GM19452 (cell line): ENCODE results near the gene CHRNG.

Experiments used
- ATAC-seq: cut with Tn5 transposase; IDR thresholded peaks from one replicate; pipeline ENCODE4 v1.9.1; 2021; ENCODE audit not compliant: unreplicated experiment

CHRNG gene

DNA sequence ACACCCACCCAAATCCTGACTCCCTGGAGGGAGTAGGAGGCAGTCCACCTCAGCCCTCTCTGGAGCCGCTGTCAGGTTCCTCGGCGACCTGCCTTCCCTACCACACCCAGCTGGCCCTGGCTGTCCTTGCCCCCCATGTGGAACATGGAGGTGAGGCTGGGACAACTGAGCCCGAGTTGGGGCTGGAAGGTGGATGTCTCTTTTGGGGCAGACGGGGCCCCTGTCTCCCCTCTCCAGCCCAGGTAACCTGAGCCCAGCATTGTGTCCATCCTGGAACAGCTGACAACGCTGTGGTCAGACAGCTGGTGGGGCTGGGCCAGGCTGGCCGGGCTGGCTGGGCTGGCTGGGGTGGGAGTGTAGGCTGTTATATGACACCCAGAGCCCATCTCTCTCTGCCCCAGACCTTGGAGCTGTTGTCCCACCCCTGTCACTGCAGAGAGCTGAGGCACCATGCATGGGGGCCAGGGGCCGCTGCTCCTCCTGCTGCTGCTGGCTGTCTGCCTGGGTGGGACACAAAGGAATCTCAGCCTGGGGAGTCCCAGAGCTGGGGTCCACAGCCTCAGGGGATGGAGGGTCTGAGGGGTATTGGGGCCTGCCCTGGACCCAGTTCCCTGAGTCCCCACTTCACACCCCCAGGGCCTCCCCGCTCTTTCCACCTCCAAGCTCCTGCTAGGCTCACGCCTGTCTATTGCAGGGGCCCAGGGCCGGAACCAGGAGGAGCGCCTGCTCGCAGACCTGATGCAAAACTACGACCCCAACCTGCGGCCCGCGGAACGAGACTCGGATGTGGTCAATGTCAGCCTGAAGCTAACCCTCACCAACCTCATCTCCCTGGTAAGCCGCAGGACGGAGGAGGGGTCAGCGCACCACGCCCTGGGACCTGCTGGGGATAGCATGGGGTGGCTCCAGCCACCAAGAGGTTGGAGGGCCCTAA, at the start of gene CHRNG:
CHRNG (plus strand) TSS at position 395 of the 934 bp plus-strand sequence; CDS start at position 451, 56 bp downstream.
- no peak for ATAC-seq

DNA sequence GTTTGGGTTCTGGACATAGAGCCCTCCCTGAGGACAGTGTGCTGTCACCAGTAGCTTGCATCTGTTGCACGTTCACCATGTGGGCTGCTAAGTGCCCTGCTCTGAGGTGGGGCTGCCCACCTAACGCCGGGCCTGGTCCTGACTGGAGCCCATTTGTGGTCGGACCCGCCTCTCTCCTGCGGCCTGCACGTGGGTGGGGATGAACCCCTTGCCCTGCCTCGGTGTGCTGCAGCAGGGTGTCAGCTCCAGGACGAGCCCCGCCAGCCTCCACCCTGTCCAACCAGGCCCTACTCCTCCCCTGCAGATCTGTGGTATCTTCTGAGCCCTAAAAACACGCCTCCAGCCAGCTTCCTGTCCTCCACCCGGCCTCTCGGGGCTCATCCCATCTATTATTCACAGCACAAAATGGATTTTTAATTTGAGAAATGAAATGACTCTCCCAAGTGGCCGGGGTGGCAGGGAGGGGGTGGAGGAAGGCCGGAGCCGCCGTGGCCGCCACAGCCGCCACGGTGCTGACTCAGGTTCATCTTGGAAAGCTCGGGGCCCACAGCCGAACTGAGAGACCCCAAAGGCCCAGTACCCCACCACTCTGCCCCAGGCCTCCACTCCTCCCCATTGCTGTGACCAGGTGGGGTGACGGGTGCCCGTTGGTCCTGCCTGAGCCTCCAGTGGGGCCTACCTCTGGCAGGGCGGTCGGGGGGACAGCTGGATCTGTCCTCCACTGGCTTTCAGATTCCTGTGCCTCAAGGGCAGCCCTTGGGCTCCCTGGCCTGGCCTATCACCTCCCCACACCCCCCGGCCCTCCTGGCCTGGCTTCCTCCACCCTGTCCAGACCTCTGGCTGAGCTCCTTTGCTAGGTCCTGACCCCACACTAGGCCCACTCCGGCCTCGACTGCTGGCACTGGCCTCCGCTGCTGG, 49.0 kb upstream of the CHRNG start:
- no peak for ATAC-seq

DNA sequence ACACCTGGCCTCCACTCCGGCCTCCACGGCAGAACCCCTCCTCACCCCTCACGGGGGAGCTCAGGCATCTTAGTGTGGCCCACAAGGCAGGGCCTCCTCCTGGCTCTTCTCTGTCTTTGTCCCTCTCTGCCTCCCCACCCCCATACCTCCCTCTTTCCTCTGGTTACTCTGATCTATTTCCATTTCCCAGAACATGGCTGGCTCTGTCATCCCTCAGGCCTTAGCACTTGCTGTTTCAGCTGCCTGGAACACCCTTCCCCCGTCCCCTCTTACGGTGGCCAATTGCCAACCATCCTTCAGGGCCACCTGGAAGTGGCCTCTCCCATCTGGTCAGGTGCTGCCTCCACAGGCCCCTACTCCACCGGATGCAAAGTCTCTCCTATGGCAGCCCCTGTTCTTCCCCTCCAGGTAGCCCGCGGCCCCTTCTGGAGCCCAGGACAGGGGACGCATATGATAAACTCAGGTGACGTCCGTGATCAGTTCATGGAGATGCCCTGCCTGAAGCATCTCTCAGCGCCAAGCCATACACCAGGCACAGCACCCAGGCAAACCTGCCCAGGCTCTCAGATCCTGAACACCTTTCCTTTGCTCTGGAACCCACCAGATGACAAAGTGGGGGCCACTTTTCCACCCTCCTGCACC, 48.2 kb upstream of the CHRNG start:
- no peak for ATAC-seq

GRCh38 chr2:232492236-232492848, 47.1 kb upstream of the CHRNG start:
- no peak for ATAC-seq

DNA sequence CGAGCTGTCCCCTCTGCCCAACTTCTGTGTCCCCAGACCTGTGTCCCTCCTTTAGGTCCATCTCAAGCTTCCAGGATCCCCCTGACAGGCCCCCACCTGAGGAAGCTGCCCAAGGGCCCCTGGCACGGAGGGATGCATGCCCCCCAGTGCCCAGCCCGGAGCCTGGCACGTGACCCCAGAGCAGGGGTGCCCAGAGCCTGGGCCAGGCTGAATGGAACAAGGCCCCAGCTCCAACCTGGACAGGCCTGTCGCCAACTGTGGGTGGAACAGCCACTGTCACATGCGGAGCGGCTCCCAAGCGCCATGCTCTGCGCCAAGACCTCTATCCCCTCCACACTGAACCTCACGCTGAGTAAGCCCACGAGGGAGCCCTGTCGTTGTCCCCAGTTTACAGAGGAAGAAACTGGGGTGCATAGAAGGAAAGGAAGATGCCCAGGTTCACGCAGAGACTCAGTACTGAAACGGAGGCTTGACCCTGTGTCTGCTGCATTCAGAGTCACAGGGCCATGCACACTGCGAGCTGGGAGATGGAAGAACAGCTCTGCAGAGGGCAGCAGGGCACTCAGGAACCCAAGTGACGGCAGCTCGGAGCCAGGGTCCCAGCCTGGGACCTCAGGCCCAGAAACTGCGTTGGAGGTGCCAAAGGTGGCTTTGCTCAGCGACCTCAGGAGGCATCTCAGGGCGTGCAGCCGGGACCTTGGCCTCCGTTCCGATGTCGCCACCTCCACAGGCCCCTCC, 46.4 kb upstream of the CHRNG start:
- no peak for ATAC-seq

DNA sequence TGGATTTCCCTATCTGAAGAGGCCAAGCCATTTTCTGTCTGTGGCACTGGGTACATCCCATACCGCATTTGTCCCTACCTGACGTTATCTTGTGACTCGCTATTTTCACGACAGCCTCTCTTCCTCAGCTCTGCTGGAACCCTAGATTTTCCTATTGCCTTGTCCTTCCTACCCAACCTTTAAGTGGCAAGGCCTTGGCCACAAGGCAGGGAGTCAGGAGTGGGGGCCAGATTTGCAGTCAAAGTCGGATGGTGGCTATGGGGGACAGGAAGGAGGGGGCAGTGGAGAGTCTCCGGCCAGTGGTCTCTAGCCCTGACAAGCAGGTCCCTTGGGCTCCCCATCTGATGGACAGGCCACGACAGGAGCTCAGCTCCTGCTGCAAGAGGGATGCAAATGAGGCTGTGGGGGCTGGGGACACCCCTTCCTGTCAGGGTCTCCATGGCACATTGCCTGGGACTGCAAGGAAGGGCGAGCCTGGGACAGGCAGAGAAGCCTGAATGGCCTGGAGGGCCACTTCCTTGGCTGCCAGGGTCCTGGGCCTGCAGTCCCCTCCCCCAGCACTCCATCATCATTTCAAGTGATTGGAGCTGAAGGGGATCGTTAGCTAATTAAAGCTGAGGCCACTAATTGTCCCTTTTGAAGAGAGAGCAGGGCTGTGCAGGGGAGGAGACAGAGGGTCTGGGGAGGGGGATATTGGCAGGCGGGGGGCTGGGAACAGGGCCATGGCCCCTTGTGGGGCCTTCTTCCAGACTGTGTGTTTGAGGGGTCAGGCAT, 45.6 kb upstream of the CHRNG start:
- no peak for ATAC-seq

GRCh38 chr2:232494542-232494941, 45.0 kb upstream of the CHRNG start:
- ATAC-seq: no peak

DNA sequence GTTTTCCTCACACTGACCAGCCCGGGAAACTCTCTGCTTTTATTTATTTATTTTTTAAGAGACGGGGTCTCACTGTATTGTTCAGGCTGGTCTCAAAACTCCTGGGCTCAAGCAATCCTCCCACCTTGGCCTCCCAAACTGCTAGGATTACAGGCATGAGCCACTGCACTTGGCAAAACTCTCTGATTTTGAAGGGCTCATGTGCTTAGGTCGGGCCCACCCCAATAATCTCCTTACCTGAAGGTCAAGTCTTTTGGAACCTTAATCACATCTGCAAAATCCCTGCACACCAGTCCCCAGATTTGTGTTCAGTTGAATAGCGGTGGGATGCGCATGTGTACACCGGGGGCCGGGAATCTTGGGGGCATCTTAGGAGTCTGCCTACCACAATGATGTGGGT, 44.2 kb upstream of the CHRNG start:
- no peak for ATAC-seq

GRCh38 chr2:232496501-232497270, 42.8 kb upstream of the CHRNG start:
- no peak for ATAC-seq

DNA sequence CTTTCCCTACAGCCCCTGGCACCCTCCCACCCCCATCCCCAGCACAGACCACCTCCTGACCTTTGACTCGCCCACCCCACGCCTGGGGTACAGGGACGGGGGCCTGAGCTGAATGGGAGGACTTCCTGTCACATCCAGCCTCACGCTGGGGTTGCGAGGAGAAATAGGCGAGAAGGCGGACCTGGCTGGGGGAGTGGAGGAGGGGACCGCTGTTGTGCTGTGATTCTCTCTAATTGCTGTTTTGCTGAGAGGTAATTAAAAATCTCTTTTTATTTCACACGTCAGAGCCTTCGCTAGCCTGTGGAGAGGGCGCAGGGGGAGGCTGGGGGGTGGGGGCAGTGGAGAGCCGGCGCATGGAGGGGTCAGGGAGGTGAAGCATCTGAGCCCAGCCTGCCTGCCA, 42.1 kb upstream of the CHRNG start:
- ATAC-seq: no peak

DNA sequence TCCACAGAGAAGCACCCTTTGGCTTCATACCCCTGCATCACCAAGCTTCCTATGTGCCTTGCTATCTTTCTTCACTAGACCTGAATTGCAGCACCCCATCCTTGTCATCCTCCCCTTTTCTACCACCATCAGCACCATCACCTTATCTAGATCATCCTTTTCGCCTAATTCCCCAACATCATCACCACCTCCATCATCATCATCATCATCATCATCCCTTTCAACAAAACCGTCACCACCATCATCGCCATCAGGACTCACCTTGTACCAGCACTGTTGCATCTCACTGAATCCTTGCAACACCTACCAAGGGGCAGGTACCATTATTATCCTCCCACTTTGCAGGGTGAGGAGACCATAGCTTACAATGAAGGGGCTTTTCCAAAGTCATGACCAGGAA, 41.0 kb upstream of the CHRNG start:
- ATAC-seq: no peak

DNA sequence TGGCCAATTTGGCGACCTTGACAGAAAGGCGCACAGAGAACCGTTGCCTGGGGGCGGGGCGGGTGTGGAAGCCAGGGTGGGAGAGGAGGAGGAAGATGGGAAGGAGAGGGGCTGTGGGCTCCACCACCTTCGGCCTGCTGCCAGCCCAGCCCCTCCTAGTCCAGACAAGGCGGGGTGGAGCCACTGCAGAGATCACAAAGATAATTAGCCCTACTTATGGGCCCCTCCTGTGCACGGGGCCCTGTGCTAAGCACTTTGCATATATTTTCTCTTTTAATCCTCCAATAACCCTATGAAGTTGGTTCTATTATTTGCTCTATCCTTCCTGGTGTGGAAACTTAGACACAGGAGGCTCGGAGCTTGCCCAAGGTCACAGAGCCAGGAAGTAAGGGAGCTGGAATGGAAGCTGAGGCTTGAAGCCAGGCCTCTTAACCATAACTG, 38.1 kb upstream of the CHRNG start:
- ATAC-seq: no peak

DNA sequence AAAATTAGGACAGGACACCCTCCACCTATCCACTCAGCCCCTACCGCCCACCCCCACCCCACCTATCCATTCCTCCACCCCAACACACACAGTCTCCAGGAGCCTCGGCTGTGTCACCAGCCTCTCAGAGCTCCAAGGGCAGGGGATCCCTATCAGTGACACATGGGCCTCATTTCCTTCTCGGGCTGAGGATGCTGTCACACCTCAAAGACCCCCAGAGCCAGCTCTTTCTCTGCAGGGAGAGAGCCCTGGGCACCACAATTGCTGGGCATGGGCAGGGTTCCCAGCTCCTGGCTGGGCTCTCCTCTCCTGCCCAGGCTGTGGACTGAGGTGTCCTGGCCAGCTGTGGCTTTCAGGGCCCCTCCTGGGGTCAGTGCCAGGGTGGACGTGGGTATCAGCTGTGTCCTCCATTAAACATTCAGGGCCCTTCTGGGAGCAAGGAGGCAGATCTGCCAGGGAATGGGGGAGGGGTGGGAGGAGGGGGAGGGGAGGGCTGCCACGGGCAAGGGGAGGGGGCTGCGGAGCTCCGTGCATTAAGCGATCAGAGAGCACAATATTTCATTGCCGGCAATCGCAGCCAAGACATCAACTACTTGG, 37.6 kb upstream of the CHRNG start:
- ATAC-seq: no peak

- no peak for ATAC-seq
These were observed 37.0 kb upstream of the CHRNG start for GRCh38 chr2:232502511-232502910.

DNA sequence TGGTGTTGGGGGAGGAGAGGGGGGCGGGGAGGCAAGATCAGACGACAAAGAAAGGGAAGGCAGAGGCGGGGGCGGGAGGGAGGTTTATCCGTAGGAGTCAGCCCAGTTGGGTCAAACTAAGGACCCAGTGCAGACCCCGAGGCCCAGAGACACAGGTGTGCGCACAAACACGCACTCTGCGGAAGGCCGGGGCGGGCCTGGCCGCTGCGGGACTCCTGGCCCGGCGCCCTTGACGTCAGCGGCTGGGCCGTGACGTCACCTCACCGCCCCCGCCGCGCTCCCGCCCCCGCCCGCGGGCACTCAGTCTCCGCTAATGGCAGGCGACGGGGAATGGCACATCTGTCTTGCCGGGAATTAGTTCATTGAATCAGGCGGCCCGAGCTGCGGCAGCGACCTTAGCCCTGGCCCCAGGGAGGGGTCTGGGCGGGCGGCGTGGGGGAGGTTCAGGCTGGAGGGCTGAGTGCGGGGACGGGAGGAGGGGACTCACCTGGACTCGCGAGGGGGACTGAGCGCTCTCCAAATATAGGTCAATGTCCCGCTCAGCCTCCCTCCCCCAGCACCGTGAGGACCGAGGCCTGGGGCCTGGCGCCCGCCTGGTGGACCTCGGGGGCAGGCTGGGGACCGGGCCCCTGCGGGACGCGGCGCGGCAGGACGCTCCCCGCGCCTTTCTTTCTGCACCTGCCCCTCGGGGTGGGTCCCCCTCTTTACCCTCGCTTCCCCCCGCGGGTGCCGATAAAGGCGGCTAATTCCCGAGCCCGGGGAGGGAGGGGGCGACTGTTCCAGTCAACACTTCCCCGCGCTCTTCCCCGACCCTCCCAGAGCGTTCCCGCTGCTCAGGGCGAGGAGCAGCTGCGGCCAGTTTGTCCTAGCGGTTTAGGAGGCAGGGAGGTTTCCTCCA, 36.3 kb upstream of the CHRNG start:
- no peak for ATAC-seq

DNA sequence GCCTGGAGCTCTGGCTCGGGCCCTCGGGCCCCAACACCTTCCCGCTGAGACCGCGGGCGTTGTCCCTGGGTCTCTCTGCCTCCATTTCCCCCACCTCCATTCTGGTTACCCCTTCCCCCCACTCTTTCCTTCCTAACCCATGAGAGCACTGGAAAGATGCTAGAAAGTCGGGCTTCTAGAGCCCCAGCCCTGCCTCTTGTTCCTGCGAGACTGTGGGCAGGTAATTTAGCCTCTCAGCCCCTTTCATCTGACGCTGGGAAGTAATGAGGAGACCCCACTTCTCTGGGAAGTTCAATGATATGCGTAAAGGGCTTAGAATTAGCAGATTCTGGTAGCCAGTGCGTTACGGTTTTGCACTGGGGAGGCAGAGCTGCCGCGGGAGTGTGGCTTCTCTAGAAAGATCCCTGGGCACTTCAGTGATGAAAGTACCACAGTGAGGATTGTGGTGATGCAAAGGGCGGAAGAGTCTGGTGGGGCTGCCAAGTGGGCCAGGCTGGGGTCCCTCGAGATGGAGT, 35.6 kb upstream of the CHRNG start:
- no peak for ATAC-seq

GRCh38 chr2:232504438-232504837, 35.1 kb upstream of the CHRNG start:
- ATAC-seq: no peak
